GM12878 (cell line): Measurements from ENCODE around the gene CD70. TPM values are rescaled to one million over a fixed set of nuclear protein-coding genes. Genes with fewer than 3 reads are reported as not detected.

Source experiments
- BMI1 ChIP-seq: fragments of 450-650 bp; IDR thresholded peaks from 2 replicates; pipeline ENCODE4 v1.6.1; 2016; ENCODE audit warnings: mild to moderate bottlenecking, moderate library complexity, borderline replicate concordance
- CHD4 ChIP-seq: fragments of 200-600 bp; sonication (generic); IDR thresholded peaks from 2 replicates; pipeline ENCODE4 v1.6.1; 2016; ENCODE audit warnings: mild to moderate bottlenecking
- E2F4 ChIP-seq: IDR thresholded peaks from 2 replicates; pipeline ENCODE4 v1.6.1; 2012; ENCODE audit warnings: low read depth, low read length, improper control_type of control experiment
- EED ChIP-seq: sonication (generic); IDR thresholded peaks from 2 replicates; pipeline ENCODE4 v1.6.1; 2016; ENCODE audit warnings: antibody characterized with exemption, low read depth
- ESRRA ChIP-seq: IDR thresholded peaks from 2 replicates; pipeline ENCODE4 v1.6.1; 2012; ENCODE audit warnings: mild to moderate bottlenecking, low read length, improper control_type of control experiment
- ETV6 ChIP-seq, 2 experiments: fragments of 450-650 bp in 1 of 2; IDR thresholded peaks in 1 of 2; conservative IDR thresholded peaks in 1 of 2; 2 replicates each; pipeline ENCODE4 v1.6.1; 2014; ENCODE audit warnings: antibody characterized with exemption in 1 of 2, borderline replicate concordance in 1 of 2, low read depth in 1 of 2, mild to moderate bottlenecking in 1 of 2, moderate library complexity in 1 of 2
- HDAC6 ChIP-seq: fragments of 200-600 bp; sonication (generic); IDR thresholded peaks from one replicate; pipeline ENCODE4 v1.8.0; 2017; ENCODE audit warnings: antibody characterized with exemption; ENCODE audit not compliant: unreplicated experiment
- HDGF ChIP-seq: fragments of 450-650 bp; IDR thresholded peaks from 2 replicates; pipeline ENCODE4 v1.6.1; 2016; ENCODE audit warnings: antibody characterized with exemption
- HSF1 ChIP-seq: fragments of 150-350 bp; IDR thresholded peaks from 2 replicates; pipeline ENCODE4 v1.6.1; 2014; ENCODE audit warnings: mild to moderate bottlenecking, low read depth, low read length
- LARP7 ChIP-seq: fragments of 450-650 bp; IDR thresholded peaks from 2 replicates; pipeline ENCODE4 v1.6.1; 2017; ENCODE audit warnings: mild to moderate bottlenecking
- MEF2B ChIP-seq: fragments of 450-650 bp; IDR thresholded peaks from 2 replicates; pipeline ENCODE4 v1.6.1; 2018; ENCODE audit warnings: mild to moderate bottlenecking, moderate library complexity; ENCODE audit not compliant: partially characterized antibody, poor library complexity, severe bottlenecking
- MTA2 ChIP-seq: fragments of 450-650 bp; IDR thresholded peaks from 2 replicates; pipeline ENCODE4 v1.6.1; 2016; ENCODE audit warnings: low read depth, mild to moderate bottlenecking, moderate library complexity
- NFYB ChIP-seq: IDR thresholded peaks from 2 replicates; pipeline ENCODE4 v1.6.1; 2011; ENCODE audit warnings: low read depth, mild to moderate bottlenecking, low read length, improper control_type of control experiment, moderate library complexity; ENCODE audit not compliant: insufficient read depth
- PAX8 ChIP-seq: fragments of 450-650 bp; IDR thresholded peaks from 2 replicates; pipeline ENCODE4 v1.6.1; 2017; ENCODE audit warnings: mild to moderate bottlenecking, moderate library complexity
- PRDM15 ChIP-seq: fragments of 450-650 bp; formaldehyde crosslinking; IDR thresholded peaks from 2 replicates; pipeline ENCODE4 v1.4.0; 2020; ENCODE audit warnings: mild to moderate bottlenecking, moderate library complexity
- RB1 ChIP-seq: fragments of 450-650 bp; formaldehyde crosslinking; IDR thresholded peaks from 2 replicates; pipeline ENCODE4 v1.6.1; 2017; ENCODE audit warnings: mild to moderate bottlenecking, borderline replicate concordance
- SP1 ChIP-seq: IDR thresholded peaks from one replicate; pipeline ENCODE4 v1.6.1; 2011; ENCODE audit warnings: low read depth, low read length
- SREBF1 ChIP-seq: IDR thresholded peaks from 2 replicates; pipeline ENCODE4 v1.6.1; 2012; ENCODE audit warnings: mild to moderate bottlenecking, low read length
- TAF1 ChIP-seq: IDR thresholded peaks from 2 replicates; pipeline ENCODE4 v1.6.1; 2011; ENCODE audit warnings: mild to moderate bottlenecking, low read depth, low read length, borderline replicate concordance
- TARDBP ChIP-seq: IDR thresholded peaks from 2 replicates; pipeline ENCODE4 v1.6.1; 2016; ENCODE audit warnings: borderline replicate concordance
- ZNF24 ChIP-seq: fragments of 450-650 bp; IDR thresholded peaks from 2 replicates; pipeline ENCODE4 v1.6.1; 2017; ENCODE audit warnings: antibody characterized with exemption, mild to moderate bottlenecking
- ZNF274 ChIP-seq: IDR thresholded peaks from one replicate; pipeline ENCODE4 v1.8.0; 2011; ENCODE audit not compliant: insufficient read length, insufficient read depth
- polyA plus RNA-seq, 11 experiments: library from polyadenylated mRNA; depleted of rRNA in 4 of 11; unstranded in 6 of 11; stranded (reverse) in 5 of 11; fragments of >200 nt; fragmentation: Nextera tagmentation in 4 of 11; fragmentation: Illumina TruSeq in 1 of 11; extraction: Ambion mirVana in 4 of 11; extraction: Trizol in 1 of 11; gene quantifications; 1 replicate in 1 of 11; 2 replicates in 10 of 11; pipeline versions ENCODE4 v1.2.1 to v1.2.3, GENCODE V29; 2011 to 2016; ENCODE audit warnings: inconsistent platforms in 2 of 11, missing spikeins in 2 of 11, low read depth in 1 of 11
- total RNA-seq, 4 experiments: library from RNA; depleted of rRNA in 3 of 4; stranded (reverse); fragments of >200 nt in 3 of 4; fragmentation: Illumina TruSeq in 1 of 4; extraction: Trizol in 1 of 4; gene quantifications; 2 replicates each; pipeline versions ENCODE4 v1.2.1 to v1.2.3, GENCODE V29; 2013 to 2021
- TF ChIP-seq, protein P1 (sequence below): IDR thresholded peaks from 2 replicates; pipeline ENCODE4 v1.6.1; 2011; ENCODE audit warnings: mild to moderate bottlenecking, low read depth, low read length, moderate library complexity; ENCODE audit not compliant: insufficient replicate concordance
- TF ChIP-seq, protein P2 (sequence below): IDR thresholded peaks from 2 replicates; pipeline ENCODE4 v1.6.1; 2011; ENCODE audit warnings: low read depth, mild to moderate bottlenecking, low read length, moderate library complexity, borderline replicate concordance; ENCODE audit errors: extremely low read depth

Gene CD70
- total and polyA plus RNA-seq, 10 of the 15 experiments (the other 5 are each of a cell fraction or from before 2014, with no cell fraction given), result 16.4 to 441 (median 265) TPM

GRCh38 chr19:6587998-6588507, 2.9 kb downstream of the CD70 start (continued):
- no peak for TF ChIP-seq E2F4
- TF ChIP-seq, protein P1, sequence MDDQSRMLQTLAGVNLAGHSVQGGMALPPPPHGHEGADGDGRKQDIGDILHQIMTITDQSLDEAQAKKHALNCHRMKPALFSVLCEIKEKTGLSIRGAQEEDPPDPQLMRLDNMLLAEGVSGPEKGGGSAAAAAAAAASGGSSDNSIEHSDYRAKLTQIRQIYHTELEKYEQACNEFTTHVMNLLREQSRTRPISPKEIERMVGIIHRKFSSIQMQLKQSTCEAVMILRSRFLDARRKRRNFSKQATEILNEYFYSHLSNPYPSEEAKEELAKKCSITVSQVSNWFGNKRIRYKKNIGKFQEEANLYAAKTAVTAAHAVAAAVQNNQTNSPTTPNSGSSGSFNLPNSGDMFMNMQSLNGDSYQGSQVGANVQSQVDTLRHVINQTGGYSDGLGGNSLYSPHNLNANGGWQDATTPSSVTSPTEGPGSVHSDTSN, result peak; percentile 69
- no peak for TF ChIP-seq EED
- TF ChIP-seq, protein P2, sequence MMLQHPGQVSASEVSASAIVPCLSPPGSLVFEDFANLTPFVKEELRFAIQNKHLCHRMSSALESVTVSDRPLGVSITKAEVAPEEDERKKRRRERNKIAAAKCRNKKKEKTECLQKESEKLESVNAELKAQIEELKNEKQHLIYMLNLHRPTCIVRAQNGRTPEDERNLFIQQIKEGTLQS, result no peak
- no peak for TF ChIP-seq BMI1
- TF ChIP-seq PRDM15 (CRISPR knock-in tag), result no peak
- 0 out of 2 replicates have a peak, but pooled peaks have one; percentile 21 for TF ChIP-seq LARP7
- TF ChIP-seq MEF2B, result peak; percentile 59
- TF ChIP-seq SREBF1, result no peak
- TF ChIP-seq ZNF24, result no peak
- no peak for TF ChIP-seq HDAC6
- TF ChIP-seq CHD4, result no peak
- TF ChIP-seq HDGF, result no peak
- TF ChIP-seq TARDBP, result no peak
- TF ChIP-seq SP1, result no peak
- TF ChIP-seq NFYB, result no peak
- no peak for TF ChIP-seq ZNF274
- no peak for TF ChIP-seq ESRRA
- TF ChIP-seq ETV6 (conservative IDR thresholded peaks at IDR 0.05 in 1 of 2, IDR thresholded peaks at IDR 0.05 in 1 of 2; ENCODE audit: borderline replicate concordance in 1 of 2, low read depth in 1 of 2), result no peak; a peak in 1 of 4 replicates
- TF ChIP-seq MTA2, result no peak
- TF ChIP-seq RB1, result no peak
- TF ChIP-seq TAF1, result no peak
- TF ChIP-seq HSF1, result no peak
- no peak for TF ChIP-seq PAX8
